HG02588 (cell line): ENCODE results near the gene NUTM2D.
"Not testable (repeated sequence)": the region's sequence is repeated elsewhere in the genome, so short reads cannot be mapped to it uniquely, and the experiment has no call there.

Experiments
- ATAC-seq: cut with Tn5 transposase; IDR thresholded peaks from one replicate; pipeline ENCODE4 v1.9.1; 2021; ENCODE audit warnings: mild to moderate bottlenecking, moderate library complexity; ENCODE audit not compliant: unreplicated experiment

The NUTM2D gene

DNA sequence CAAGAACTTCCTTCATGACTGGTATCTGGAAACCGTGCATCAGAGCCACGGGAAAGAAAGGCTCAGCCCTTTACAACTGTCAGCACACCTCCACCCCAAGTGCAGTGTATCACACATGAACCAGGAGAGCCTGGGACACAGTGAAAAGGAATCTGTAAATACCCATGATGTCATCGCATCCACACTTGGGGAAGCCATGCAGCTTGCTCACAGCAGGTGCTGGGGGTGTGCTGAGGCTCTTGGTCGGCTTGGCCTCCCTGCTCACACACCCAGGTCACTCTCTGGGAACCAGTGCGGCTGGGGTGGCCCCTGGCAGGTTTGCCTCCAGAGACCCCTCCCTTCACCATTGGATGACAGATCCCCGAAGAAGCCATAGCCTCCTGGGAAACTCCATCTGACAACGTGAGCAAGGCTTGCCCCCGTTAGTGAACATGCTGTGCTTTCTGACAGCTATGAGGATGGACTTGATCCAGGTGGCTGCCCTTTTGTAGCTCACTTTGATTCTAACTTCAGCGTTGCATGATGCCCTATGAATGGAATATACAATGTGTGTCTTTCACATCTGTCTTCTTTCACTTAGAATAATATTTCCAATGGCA lies 12.1 kb downstream of the NUTM2D start:
- ATAC-seq: not testable (repeated sequence)

DNA sequence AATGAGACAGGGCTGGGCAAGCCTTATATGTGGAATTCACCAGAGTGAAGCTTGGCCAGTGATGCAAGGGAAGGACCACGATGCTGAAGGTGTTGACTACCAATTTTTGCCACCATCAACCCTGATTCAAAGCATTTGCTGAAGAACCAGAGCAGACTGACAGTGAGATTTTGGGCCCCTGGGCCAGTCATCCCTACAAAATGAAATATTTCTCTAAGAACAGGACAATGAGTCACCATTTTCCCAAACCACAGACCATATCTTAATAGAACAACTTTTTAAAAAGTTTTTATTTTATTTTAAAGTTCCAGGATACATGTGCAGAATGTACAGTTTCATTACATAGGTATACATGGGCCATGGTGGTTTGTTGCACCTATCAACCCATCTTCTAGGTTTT lies 16.5 kb downstream of the NUTM2D start:
- ATAC-seq: not testable (repeated sequence)

DNA sequence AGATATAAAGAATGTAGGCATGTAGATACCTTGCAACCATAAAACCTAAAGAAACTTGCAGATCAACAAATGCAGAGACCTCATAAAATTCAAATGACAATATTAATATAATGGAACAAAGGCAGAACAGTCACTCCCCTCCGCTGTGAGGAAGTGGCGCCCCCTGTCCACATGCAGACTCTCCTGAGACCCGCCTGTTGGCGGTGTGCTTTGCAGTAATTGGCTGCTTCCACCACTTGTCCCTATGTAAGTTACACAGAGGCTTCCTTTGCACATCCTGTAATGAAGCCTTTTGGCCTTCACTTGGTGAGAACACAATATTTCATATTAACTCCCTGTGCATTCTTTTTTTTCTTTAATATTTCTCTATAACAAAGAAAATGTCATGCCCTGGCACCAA lies 21.6 kb downstream of the NUTM2D start:
- ATAC-seq: not testable (repeated sequence)

DNA sequence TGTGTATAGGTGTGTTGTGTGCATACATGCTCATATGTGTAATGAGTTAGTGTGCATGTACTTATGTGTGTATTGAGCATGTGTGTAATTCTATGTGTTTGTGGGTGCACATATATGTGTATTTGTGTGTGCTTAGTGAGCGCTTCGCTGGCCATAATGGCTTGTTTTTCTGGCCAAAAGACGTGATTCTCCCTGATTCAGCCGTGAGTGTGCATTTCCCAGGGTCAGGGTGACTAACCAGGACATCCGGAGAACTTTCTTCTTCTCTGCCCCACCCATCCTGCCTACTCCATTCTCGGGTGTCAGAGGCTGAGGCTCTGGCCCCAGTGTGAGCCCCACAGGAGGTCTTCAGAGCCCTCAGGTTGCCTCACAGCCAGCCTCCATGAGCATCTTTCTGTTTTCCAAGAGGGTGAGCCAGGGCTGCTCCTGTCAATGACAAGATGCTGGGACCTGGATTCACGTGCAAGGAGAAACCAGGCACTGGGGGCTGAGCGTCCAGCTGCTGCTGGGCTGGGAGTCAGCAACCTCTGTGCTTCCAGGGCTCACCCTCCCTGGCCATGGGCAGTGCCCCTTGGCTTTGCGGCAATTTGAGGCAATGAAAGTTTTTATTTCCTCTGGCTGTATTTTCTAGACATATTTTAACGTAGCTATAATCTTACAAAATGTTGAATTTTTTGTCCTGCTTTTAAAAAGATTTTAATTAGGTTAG lies 25.8 kb downstream of the NUTM2D start:
- not testable (repeated sequence) for ATAC-seq

DNA sequence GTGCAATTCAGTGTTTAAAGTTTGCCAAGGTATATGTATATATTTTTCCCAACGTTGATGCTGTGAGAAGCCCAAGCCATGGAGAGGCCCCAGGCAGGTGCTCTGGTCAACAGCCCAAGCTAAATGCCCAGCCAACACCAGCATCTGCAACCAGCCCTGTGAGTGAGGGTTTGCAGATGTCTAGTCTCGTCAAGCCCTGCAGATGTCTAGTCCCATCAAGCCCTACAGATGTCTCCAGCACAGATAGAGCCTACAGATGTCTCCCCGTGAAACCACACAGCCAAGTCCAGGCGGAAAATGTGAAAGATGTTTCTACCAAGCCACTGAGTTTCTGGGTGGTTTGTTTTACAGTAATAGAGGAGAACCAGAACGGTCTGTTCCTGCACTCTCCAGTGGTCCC lies 26.7 kb downstream of the NUTM2D start:
- ATAC-seq: not testable (repeated sequence)

DNA sequence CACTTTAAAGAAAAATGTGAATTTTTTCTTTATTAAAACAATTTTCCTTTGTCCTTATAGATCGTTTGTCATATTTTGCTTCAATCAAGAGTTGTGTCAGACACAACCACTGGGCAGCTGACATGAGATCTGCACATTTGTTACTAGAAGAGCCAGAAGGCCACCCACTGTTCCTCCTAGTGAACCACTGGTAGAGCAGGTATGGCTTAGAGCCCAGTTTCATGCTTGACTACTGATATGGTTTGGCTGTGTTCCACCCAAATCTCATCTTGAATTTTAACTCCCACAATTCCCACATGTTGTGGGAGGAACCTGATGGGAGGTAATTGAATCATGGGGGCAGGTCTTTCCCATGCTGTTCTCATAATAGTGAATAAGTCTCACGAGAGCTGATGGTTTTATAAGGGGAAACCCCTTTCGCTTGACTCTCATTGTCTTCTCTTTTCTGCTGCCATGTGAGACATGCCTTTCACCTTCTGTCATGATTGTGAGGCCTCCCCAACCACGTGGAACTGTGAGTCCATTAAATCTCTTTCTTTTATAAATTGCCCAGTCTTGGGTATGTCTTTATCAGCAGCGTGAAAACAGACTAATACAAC lies 28.3 kb downstream of the NUTM2D start:
- ATAC-seq: not testable (repeated sequence)

DNA sequence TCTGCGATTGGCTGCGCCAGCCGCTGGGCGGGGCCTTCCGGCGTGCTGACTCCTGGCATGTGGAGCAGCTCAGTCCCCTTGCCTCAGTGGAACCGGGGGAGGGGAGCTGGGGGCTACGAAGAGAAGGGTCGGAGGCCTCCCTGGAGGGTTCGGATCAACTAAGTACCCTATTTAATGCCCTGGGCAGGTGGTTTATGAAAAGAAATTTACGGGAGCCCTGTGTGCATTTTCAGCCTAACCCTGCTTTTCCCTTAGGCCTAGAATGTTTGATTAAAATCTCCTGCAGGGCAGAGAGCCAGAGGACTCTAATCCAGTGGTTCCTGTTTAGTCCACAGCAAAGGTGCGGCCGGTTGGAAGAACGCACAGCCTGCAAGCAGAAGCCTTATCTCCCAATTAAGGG lies 33.8 kb downstream of the NUTM2D start:
- ATAC-seq: not testable (repeated sequence)

DNA sequence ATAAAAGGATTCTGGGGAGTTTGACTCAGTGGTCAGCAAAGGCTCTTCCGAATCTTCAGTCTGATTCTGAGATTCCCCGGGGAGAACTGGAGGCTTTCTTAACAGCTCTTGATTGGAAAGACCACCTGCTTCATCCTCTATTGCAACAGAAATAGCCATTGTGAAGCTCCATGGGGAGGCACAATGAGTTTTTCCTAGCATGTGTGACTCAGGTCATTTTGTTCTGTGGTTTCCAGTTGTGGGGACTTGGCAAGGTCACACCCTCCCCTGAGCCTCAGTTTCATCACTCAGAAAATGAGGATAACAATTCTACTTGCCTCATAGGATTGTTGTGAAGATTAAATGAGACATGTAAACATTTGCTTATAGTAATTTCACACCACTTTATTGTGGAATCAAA lies 38.7 kb downstream of the NUTM2D start:
- ATAC-seq: not testable (repeated sequence)

DNA sequence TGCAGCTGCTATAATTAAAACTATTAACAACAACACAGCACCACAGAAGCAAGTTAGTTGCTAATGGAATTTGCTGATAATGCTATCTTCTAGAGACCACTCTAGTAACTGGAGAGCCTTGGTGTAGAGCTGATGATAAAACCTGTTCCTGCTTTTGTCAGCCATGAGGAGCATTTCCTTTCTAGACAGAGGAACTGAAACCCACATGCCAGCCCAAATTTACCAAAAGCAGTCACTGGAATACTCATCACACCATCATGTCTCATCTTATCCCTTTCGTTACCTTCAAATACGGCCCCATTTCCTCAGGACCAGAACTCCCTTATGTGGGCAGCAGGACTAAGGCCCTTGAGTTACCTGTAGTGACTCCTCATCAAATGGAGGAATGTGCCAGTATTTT lies 40.9 kb downstream of the NUTM2D start:
- ATAC-seq: peak; percentile 50

DNA sequence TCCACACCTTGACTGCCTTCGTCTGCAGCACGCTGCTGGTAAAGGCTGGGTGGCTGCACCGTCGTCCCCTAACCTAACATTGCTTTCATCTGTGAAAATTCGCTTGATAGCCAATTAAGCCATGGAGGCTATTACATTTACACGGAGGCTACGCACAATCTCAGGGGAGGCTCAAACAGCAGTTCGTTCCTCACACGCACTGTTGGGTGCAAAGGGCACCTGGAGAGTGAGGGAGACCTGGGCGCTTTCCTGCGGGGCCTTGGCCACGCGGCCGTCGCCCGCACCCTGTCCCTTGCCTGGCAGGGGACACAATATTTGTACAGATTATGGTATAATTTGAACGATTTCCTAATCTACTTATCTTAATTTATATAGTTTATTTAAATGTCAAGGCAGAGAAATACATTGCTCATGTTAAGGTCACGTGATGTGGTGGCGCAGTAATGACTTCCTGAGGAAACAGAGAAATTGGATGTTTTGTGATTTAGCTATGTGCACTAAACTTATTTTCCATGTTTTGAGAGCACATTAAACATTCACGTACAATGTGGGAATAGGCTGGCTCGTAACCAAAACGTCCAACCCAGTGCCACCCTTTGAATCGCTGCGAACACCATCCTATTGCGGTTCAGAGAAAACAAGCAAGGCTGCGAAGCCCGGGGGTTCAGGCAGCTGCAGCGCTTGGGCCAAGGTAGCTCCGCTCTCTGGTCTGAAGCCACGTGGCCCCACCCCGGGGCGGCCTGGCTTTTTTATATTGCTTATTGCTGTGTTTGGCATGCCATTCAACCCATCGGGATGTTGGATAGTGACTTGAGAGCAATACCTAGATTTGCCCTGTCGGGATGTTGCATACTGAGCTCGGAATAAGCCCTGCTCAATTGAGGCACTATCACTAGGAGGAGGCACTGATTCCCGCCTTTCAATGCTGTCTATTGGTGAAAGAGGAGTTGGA lies 50.2 kb downstream of the NUTM2D start:
- not testable (repeated sequence) for ATAC-seq

DNA sequence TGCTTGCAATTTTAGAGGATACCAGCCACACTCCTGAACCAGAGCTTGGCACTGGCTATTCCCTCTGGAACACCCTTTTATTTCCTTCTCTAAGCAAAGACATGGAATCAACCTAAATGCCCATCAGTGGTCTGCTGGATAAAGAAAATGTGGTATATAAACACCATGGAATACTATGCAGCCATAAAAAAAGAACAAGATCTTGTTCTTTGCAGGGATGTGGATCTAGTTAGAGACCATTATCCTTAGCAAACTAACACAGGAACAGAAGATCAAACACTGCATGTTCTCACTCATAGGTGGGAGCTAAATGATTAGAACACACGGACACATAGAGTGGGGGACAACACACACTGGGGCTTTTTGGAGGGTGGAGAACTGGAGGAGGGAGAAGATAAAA lies 56.4 kb downstream of the NUTM2D start:
- ATAC-seq: not testable (repeated sequence)
